GM23338 (cell line): Measurements from ENCODE around the gene EFTUD2. TPM values are rescaled to one million over a fixed set of nuclear protein-coding genes. Genes with fewer than 3 reads are reported as not detected.
"Not testable (repeated sequence)": the region's sequence is repeated elsewhere in the genome, so short reads cannot be mapped to it uniquely, and the experiment has no call there.

Experiments
- ATAC-seq: fragments of 200-7000 bp; cut with Tn5 transposase; 3 replicates; pipeline ENCODE4 v1.9.1; 2020
- DNase-seq: peaks from one replicate; pipeline ENCODE4 v3.0.0-alpha.2; 2015; ENCODE audit warnings: low spot score
- H2AFZ ChIP-seq: fragments of 200-600 bp; sonication (generic); 2 replicates; pipeline ENCODE4 v1.8.0; 2016; ENCODE audit warnings: antibody characterized with exemption, mild to moderate bottlenecking, moderate library complexity
- H3F3A ChIP-seq: fragments of 200-600 bp; sonication (generic); replicated peaks from 2 replicates; pipeline ENCODE4 v1.8.0; 2017; ENCODE audit warnings: antibody characterized with exemption, mixed run types, low read depth
- H3K27ac ChIP-seq: fragments of 200-600 bp; sonication (generic); 2 replicates; pipeline ENCODE4 v1.6.1; 2016; ENCODE audit warnings: low read depth
- H3K27me3 ChIP-seq: fragments of 200-600 bp; sonication (generic); 2 replicates; pipeline ENCODE4 v1.8.0; 2016; ENCODE audit warnings: mild to moderate bottlenecking, mixed run types, moderate library complexity; ENCODE audit not compliant: insufficient read depth
- H3K36me3 ChIP-seq: fragments of 200-600 bp; sonication (generic); 2 replicates; pipeline ENCODE4 v1.8.0; 2016; ENCODE audit warnings: mild to moderate bottlenecking; ENCODE audit not compliant: insufficient read depth
- H3K4me1 ChIP-seq: fragments of 200-600 bp; sonication (generic); 2 replicates; pipeline ENCODE4 v1.8.0; 2016; ENCODE audit warnings: mild to moderate bottlenecking, moderate library complexity; ENCODE audit not compliant: insufficient read depth
- H3K4me2 ChIP-seq: fragments of 200-600 bp; sonication (generic); 2 replicates; pipeline ENCODE4 v1.7.1; 2017; ENCODE audit warnings: mixed run types
- H3K4me3 ChIP-seq: fragments of 200-600 bp; sonication (generic); 2 replicates; pipeline ENCODE4 v1.6.1; 2016; ENCODE audit warnings: mixed run types
- H3K79me2 ChIP-seq: fragments of 200-600 bp; sonication (generic); replicated peaks from 2 replicates; pipeline ENCODE4 v1.8.0; 2017; ENCODE audit warnings: mild to moderate bottlenecking; ENCODE audit not compliant: insufficient read depth
- H3K9me2 ChIP-seq: fragments of 200-600 bp; sonication (generic); 2 replicates; pipeline ENCODE4 v1.8.0; 2017; ENCODE audit not compliant: insufficient read depth
- H4K20me1 ChIP-seq: fragments of 200-600 bp; sonication (generic); replicated peaks from 2 replicates; pipeline ENCODE4 v1.8.0; 2017; ENCODE audit warnings: mild to moderate bottlenecking; ENCODE audit not compliant: insufficient read depth
- H3K27ac Mint-ChIP-seq: 2 replicates; pipeline ENCODE4 v1.8.0; 2020; ENCODE audit warnings: inconsistent platforms, mild to moderate bottlenecking, moderate library complexity, mixed read lengths
- H3K27me3 Mint-ChIP-seq: 3 replicates; pipeline ENCODE4 v1.8.0; 2022; ENCODE audit warnings: low read depth, mild to moderate bottlenecking, moderate library complexity, mixed read lengths, inconsistent platforms; ENCODE audit not compliant: insufficient read depth, poor library complexity
- H3K36me3 Mint-ChIP-seq: 3 replicates; pipeline ENCODE4 v1.8.0; 2021; ENCODE audit warnings: low read depth, mild to moderate bottlenecking, inconsistent platforms, moderate library complexity, mixed read lengths
- H3K4me1 Mint-ChIP-seq: 3 replicates; pipeline ENCODE4 v1.8.0; 2020; ENCODE audit warnings: mild to moderate bottlenecking, inconsistent platforms, mixed read lengths
- H3K4me3 Mint-ChIP-seq: 3 replicates; pipeline ENCODE4 v1.8.0; 2021; ENCODE audit warnings: moderate library complexity, mild to moderate bottlenecking, inconsistent platforms, mixed read lengths
- H3K9me3 Mint-ChIP-seq: 3 replicates; pipeline ENCODE4 v1.8.0; 2020; ENCODE audit warnings: moderate library complexity, mild to moderate bottlenecking, inconsistent platforms, mixed read lengths
- CREB1 ChIP-seq: fragments of 250-450 bp; sonication (Bioruptor Pico); IDR thresholded peaks from 2 replicates; pipeline ENCODE4 v1.5.0; 2020; ENCODE audit warnings: low read depth, mild to moderate bottlenecking, moderate library complexity
- EZH2 ChIP-seq: fragments of 200-600 bp; sonication (generic); IDR thresholded peaks from one replicate; pipeline ENCODE4 v1.8.0; 2017; ENCODE audit warnings: antibody characterized with exemption, mild to moderate bottlenecking, low read depth; ENCODE audit not compliant: unreplicated experiment
- JUNB ChIP-seq: IDR thresholded peaks from one replicate; pipeline ENCODE4 v1.6.1; 2016; ENCODE audit warnings: antibody characterized with exemption; ENCODE audit not compliant: unreplicated experiment
- NANOG ChIP-seq: IDR thresholded peaks from 2 replicates; pipeline ENCODE4 v1.6.1; 2016; ENCODE audit warnings: antibody characterized with exemption, borderline replicate concordance
- POLR2AphosphoS5 ChIP-seq: IDR thresholded peaks from 2 replicates; pipeline ENCODE4 v1.6.1; 2016; ENCODE audit warnings: antibody characterized with exemption, low read depth
- ZNF114 ChIP-seq: fragments of 250-450 bp; sonication (Bioruptor Pico); IDR thresholded peaks from 2 replicates; pipeline ENCODE4 v1.5.0; 2020; ENCODE audit warnings: mild to moderate bottlenecking, moderate library complexity
- ZNF331 ChIP-seq: fragments of 250-450 bp; sonication (Bioruptor Pico); IDR thresholded peaks from 2 replicates; pipeline ENCODE4 v1.5.0; 2020; ENCODE audit warnings: low read depth, mild to moderate bottlenecking, moderate library complexity
- polyA plus RNA-seq: library from polyadenylated mRNA; unstranded; fragments of >200 nt; fragmentation: Nextera tagmentation; extraction: Ambion mirVana; gene quantifications from 2 replicates; pipeline ENCODE4 v1.2.1, GENCODE V29; 2016
- total RNA-seq: library from RNA; depleted of rRNA; stranded (reverse); fragments of >200 nt; shearing (Covaris generic); gene quantifications from 2 replicates; pipeline ENCODE4 v1.2.3, GENCODE V29; 2014
- TF ChIP-seq, protein P1 (sequence below), 2 experiments: fragments of 200-600 bp in 1 of 2; sonication (generic) in 1 of 2; conservative IDR thresholded peaks; 2 replicates each; pipeline versions ENCODE4 v1.5.1 to v1.6.1; 2016 to 2017; ENCODE audit warnings: antibody characterized with exemption in 2 of 2, low read depth in 2 of 2, mild to moderate bottlenecking in 2 of 2, moderate library complexity in 1 of 2
- TF ChIP-seq, protein P2 (sequence below): IDR thresholded peaks from 2 replicates; pipeline ENCODE4 v1.6.1; 2016; ENCODE audit warnings: antibody characterized with exemption

Gene EFTUD2
- total and polyA plus RNA-seq, 2 experiments from 2014 or later: 61.6 to 196 TPM

DNA sequence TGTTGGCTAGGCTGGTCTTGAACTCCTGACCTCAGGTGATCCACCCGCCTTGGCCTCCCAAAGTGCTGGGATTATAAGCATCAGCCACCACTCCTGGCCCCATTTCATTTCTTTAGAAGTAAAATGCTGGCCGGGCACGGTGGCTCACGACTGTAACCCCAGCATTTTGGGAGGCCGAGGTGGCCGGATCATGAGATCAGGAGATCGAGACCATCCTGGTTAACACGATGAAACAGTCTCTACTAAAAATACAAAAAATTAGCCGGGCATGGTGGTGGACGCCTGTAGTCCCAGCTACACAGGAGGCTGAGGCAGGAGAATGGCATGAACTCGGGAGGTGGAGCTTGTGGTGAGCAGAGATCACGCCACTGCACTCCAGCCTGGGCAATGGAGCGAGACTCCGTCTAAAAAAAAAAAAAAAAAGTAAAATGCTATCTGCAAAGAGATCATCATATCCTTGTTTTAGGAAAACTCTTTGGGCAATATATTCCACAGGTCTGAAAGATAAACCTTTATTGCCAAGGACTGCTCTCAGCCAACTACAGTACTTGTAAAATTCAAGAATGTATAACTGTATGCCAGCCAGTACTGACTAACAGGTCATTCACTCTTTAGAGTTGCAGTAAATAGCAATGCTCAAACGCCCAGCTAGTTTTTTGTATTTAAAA lies 73.0 kb downstream of the EFTUD2 start:
- Mint-ChIP-seq H3K4me1 (peaks cover 13% of the 10 kb centered on the region; the same call in 2 of the 3 replicates), H3K9me3 (peaks cover 2% of the 10 kb centered on the region; the same call in 1 of the 3 replicates), H3K27ac (no peak overlapping the region), H3K36me3 (peaks cover 22% of the 10 kb centered on the region), H3K27me3 (peaks cover 10% of the 10 kb centered on the region), H3K4me3 (no peak overlapping the region)
- H3K4me3 ChIP-seq: no peak overlapping the region
- H3K4me2 ChIP-seq: no peak overlapping the region
- H2AFZ ChIP-seq: no peak overlapping the region
- peaks cover 82% of the 10 kb centered on the region for H3K79me2 ChIP-seq
- no peaks in the 10 kb centered on the region; the same call in 1 of the 2 replicates for H3F3A ChIP-seq
- H3K9me2 ChIP-seq: no peaks in the 10 kb centered on the region
- no peaks in the 10 kb centered on the region for H3K36me3 ChIP-seq
- H3K27me3 ChIP-seq: no peaks in the 10 kb centered on the region
- H3K4me1 ChIP-seq: peaks cover 22% of the 10 kb centered on the region
- no peak for DNase-seq
- ATAC-seq: no peak
- H3K27ac ChIP-seq: no peak overlapping the region
- TF ChIP-seq NANOG: no peak
- TF ChIP-seq POLR2AphosphoS5: no peak
- TF ChIP-seq, protein P1, sequence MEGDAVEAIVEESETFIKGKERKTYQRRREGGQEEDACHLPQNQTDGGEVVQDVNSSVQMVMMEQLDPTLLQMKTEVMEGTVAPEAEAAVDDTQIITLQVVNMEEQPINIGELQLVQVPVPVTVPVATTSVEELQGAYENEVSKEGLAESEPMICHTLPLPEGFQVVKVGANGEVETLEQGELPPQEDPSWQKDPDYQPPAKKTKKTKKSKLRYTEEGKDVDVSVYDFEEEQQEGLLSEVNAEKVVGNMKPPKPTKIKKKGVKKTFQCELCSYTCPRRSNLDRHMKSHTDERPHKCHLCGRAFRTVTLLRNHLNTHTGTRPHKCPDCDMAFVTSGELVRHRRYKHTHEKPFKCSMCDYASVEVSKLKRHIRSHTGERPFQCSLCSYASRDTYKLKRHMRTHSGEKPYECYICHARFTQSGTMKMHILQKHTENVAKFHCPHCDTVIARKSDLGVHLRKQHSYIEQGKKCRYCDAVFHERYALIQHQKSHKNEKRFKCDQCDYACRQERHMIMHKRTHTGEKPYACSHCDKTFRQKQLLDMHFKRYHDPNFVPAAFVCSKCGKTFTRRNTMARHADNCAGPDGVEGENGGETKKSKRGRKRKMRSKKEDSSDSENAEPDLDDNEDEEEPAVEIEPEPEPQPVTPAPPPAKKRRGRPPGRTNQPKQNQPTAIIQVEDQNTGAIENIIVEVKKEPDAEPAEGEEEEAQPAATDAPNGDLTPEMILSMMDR (conservative IDR thresholded peaks at IDR 0.05; ENCODE audit: low read depth in 2 of 2): no peak
- TF ChIP-seq ZNF331 (CRISPR knock-in tag): no peak
- no peak for TF ChIP-seq CREB1 (CRISPR knock-in tag)
- no peak for TF ChIP-seq JUNB
- no peak for TF ChIP-seq ZNF114
- TF ChIP-seq EZH2: no peak
- peaks cover 59% of the 10 kb centered on the region for H4K20me1 ChIP-seq

- not testable (repeated sequence) for H3K27ac Mint-ChIP-seq, H3K27me3 ChIP-seq, H3K9me3 Mint-ChIP-seq, H3K9me2 ChIP-seq, H2AFZ ChIP-seq, DNase-seq, H3F3A ChIP-seq, H3K27me3 Mint-ChIP-seq, H3K27ac ChIP-seq, H3K4me3 ChIP-seq, ATAC-seq, H3K4me2 ChIP-seq, H3K36me3 ChIP-seq, H3K4me3 Mint-ChIP-seq
- peaks cover 19% of the 10 kb centered on the region for H3K4me1 ChIP-seq
- H3K36me3 Mint-ChIP-seq: peaks cover 24% of the 10 kb centered on the region
- peaks cover 64% of the 10 kb centered on the region for H4K20me1 ChIP-seq
- peaks cover 12% of the 10 kb centered on the region; the same call in 2 of the 3 replicates for H3K4me1 Mint-ChIP-seq
- H3K79me2 ChIP-seq: peaks cover 92% of the 10 kb centered on the region
These were observed 74.0 kb downstream of the EFTUD2 start for GRCh38 chr17:44825236-44825635.

GRCh38 chr17:44820631-44821212 lies 78.5 kb downstream of the EFTUD2 start:
- Histone ChIP-seq H3K27ac (no peak overlapping the region), H3K4me3 (no peak overlapping the region), H4K20me1 (peaks cover 69% of the 10 kb centered on the region), H3K79me2 (peaks cover 100% of the 10 kb centered on the region), H3K4me1 (no peaks in the 10 kb centered on the region; the same call in 1 of the 2 replicates), H3K4me2 (no peak overlapping the region), H3K9me2 (no peaks in the 10 kb centered on the region), H2AFZ (no peak overlapping the region), H3K27me3 (no peaks in the 10 kb centered on the region), H3F3A (no peaks in the 10 kb centered on the region), H3K36me3 (no peaks in the 10 kb centered on the region)
- DNase-seq (no peak), ATAC-seq (no peak)
- Mint-ChIP-seq H3K27me3 (no peaks in the 10 kb centered on the region), H3K9me3 (no peaks in the 10 kb centered on the region), H3K27ac (no peak overlapping the region; the same call in 1 of the 2 replicates), H3K4me1 (peaks cover 6% of the 10 kb centered on the region), H3K4me3 (no peak overlapping the region), H3K36me3 (peaks cover 33% of the 10 kb centered on the region; the same call in 2 of the 3 replicates)
- TF ChIP-seq POLR2AphosphoS5 (no peak), ZNF114 (no peak), EZH2 (no peak)
- TF ChIP-seq, protein P2, sequence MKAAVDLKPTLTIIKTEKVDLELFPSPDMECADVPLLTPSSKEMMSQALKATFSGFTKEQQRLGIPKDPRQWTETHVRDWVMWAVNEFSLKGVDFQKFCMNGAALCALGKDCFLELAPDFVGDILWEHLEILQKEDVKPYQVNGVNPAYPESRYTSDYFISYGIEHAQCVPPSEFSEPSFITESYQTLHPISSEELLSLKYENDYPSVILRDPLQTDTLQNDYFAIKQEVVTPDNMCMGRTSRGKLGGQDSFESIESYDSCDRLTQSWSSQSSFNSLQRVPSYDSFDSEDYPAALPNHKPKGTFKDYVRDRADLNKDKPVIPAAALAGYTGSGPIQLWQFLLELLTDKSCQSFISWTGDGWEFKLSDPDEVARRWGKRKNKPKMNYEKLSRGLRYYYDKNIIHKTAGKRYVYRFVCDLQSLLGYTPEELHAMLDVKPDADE: no peak
- TF ChIP-seq, protein P1 (conservative IDR thresholded peaks at IDR 0.05; ENCODE audit: low read depth in 2 of 2): no peak
